Neural progenitor cell (in vitro differentiated cells): Measurements from ENCODE around the gene PGBD5. TPM values are rescaled to one million over a fixed set of nuclear protein-coding genes. Genes with fewer than 3 reads are reported as not detected.

Source experiments
- DNase-seq: peaks from one replicate; pipeline ENCODE4 v3.0.0-alpha.2; 2016; ENCODE audit warnings: low spot score
- H2AFZ ChIP-seq: fragments of 200-600 bp; sonication (generic); replicated peaks from 2 replicates; pipeline ENCODE4 v1.6.1; 2016; ENCODE audit warnings: antibody characterized with exemption
- H3F3A ChIP-seq: fragments of 200-600 bp; sonication (generic); 2 replicates; pipeline ENCODE4 v1.6.1; 2016; ENCODE audit warnings: antibody characterized with exemption, low read depth
- H3K27ac ChIP-seq: fragments of 200-600 bp; sonication (generic); 2 replicates; pipeline ENCODE4 v1.5.1; 2016; ENCODE audit warnings: mild to moderate bottlenecking
- H3K27me3 ChIP-seq: fragments of 200-600 bp; sonication (generic); 2 replicates; pipeline ENCODE4 v1.6.1; 2016; ENCODE audit warnings: mild to moderate bottlenecking, moderate library complexity
- H3K36me3 ChIP-seq: fragments of 200-600 bp; sonication (generic); 2 replicates; pipeline ENCODE4 v1.5.1; 2016
- H3K4me1 ChIP-seq: fragments of 200-600 bp; sonication (generic); 2 replicates; pipeline ENCODE4 v1.6.1; 2016; ENCODE audit warnings: mixed run types
- H3K4me2 ChIP-seq: fragments of 200-600 bp; sonication (generic); 2 replicates; pipeline ENCODE4 v1.6.1; 2016
- H3K4me3 ChIP-seq: fragments of 200-600 bp; sonication (generic); 2 replicates; pipeline ENCODE4 v1.5.1; 2016
- H3K79me2 ChIP-seq: fragments of 200-600 bp; sonication (generic); 2 replicates; pipeline ENCODE4 v1.6.1; 2016; ENCODE audit warnings: low read depth
- H3K9ac ChIP-seq: fragments of 200-600 bp; sonication (generic); 2 replicates; pipeline ENCODE4 v1.6.1; 2016
- H3K9me3 ChIP-seq: fragments of 200-600 bp; sonication (generic); 2 replicates; pipeline ENCODE4 v1.5.1; 2016; ENCODE audit warnings: low read depth
- H4K20me1 ChIP-seq: fragments of 200-600 bp; sonication (generic); 2 replicates; pipeline ENCODE4 v1.6.1; 2016; ENCODE audit warnings: low read depth
- H3K27ac Mint-ChIP-seq: 3 replicates; pipeline ENCODE4 v1.8.0; 2021; ENCODE audit warnings: mixed read lengths
- H3K27me3 Mint-ChIP-seq: 2 replicates; pipeline ENCODE4 v1.8.0; 2022; ENCODE audit warnings: low read depth, mild to moderate bottlenecking, inconsistent platforms, moderate library complexity, mixed read lengths; ENCODE audit not compliant: insufficient read depth
- H3K36me3 Mint-ChIP-seq: 3 replicates; pipeline ENCODE4 v1.8.0; 2021; ENCODE audit warnings: mixed read lengths
- H3K4me1 Mint-ChIP-seq: 3 replicates; pipeline ENCODE4 v1.8.0; 2021; ENCODE audit warnings: mixed read lengths
- H3K4me3 Mint-ChIP-seq: 3 replicates; pipeline ENCODE4 v1.8.0; 2021; ENCODE audit warnings: mild to moderate bottlenecking, moderate library complexity, mixed read lengths
- H3K9me3 Mint-ChIP-seq: 3 replicates; pipeline ENCODE4 v1.8.0; 2020; ENCODE audit warnings: mixed read lengths
- CTCF ChIP-seq: fragments of 200-600 bp; sonication (generic); IDR thresholded peaks from 2 replicates; pipeline ENCODE4 v1.5.1; 2017; ENCODE audit warnings: antibody characterized with exemption, mild to moderate bottlenecking
- EZH2 ChIP-seq: fragments of 200-600 bp; sonication (generic); IDR thresholded peaks from 2 replicates; pipeline ENCODE4 v1.6.1; 2017; ENCODE audit warnings: antibody characterized with exemption, mild to moderate bottlenecking, moderate library complexity
- EZH2phosphoT487 ChIP-seq: fragments of 200-600 bp; sonication (generic); IDR thresholded peaks from 2 replicates; pipeline ENCODE4 v1.6.1; 2017; ENCODE audit warnings: antibody characterized with exemption
- total RNA-seq: library from RNA; depleted of rRNA; stranded (reverse); fragments of >200 nt; gene quantifications from 2 replicates; pipeline ENCODE4 v1.2.3, GENCODE V29; 2015; ENCODE audit warnings: low replicate concordance

PGBD5 gene
- total RNA-seq, 1 donor from 2014 or later: 1.2 TPM

DNA sequence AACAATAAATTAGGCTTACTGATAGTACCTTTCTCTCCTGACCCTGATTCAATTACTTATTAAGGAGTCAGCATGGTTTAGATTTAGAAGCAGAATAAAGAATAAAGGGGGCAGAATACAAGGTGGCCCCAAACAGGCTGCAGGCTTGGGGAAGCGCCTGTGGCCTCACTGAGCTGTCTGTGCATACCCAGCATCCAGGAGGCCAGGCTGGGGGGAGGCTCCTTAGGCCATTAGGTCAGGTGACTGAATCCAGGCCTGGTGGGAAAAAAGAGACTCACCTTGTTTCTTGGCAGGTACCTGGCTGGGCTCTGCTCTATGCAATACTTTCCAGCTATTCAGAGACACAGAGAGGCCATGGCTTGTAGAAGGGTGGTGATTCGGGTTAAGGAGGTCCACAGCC, 38.8 kb downstream of the PGBD5 start:
- Histone ChIP-seq H3K4me1 (peaks cover 19% of the 10 kb centered on the region), H3K36me3 (no peaks in the 10 kb centered on the region), H3F3A (peaks cover 4% of the 10 kb centered on the region), H3K4me2 (no peak overlapping the region), H3K79me2 (no peaks in the 10 kb centered on the region), H3K9me3 (no peaks in the 10 kb centered on the region), H3K27ac (no peak overlapping the region), H3K9ac (no peak overlapping the region), H4K20me1 (no peaks in the 10 kb centered on the region), H3K4me3 (no peak overlapping the region), H3K27me3 (no peaks in the 10 kb centered on the region), H2AFZ (no peak overlapping the region)
- DNase-seq: no peak
- H3K27ac Mint-ChIP-seq: no peak overlapping the region
- H3K27me3 Mint-ChIP-seq: no peaks in the 10 kb centered on the region
- H3K9me3 Mint-ChIP-seq: no peaks in the 10 kb centered on the region
- no peak overlapping the region for H3K4me3 Mint-ChIP-seq
- no peaks in the 10 kb centered on the region for H3K36me3 Mint-ChIP-seq
- H3K4me1 Mint-ChIP-seq: peaks cover 16% of the 10 kb centered on the region
- TF ChIP-seq EZH2 (no peak), CTCF (no peak), EZH2phosphoT487 (no peak)

- no peaks in the 10 kb centered on the region for H3K36me3 ChIP-seq
- peaks cover 3% of the 10 kb centered on the region for H3F3A ChIP-seq
- DNase-seq: no peak
- H3K9me3 Mint-ChIP-seq: peaks cover under 1% of the 10 kb centered on the region
- H2AFZ ChIP-seq: no peak overlapping the region
- H3K4me2 ChIP-seq: no peak overlapping the region
- peaks cover 19% of the 10 kb centered on the region for H3K4me1 ChIP-seq
- H3K4me3 ChIP-seq: no peak overlapping the region
- no peak overlapping the region for H3K9ac ChIP-seq
- no peak overlapping the region for H3K27ac Mint-ChIP-seq
- TF ChIP-seq CTCF: no peak
- TF ChIP-seq EZH2phosphoT487: no peak
- TF ChIP-seq EZH2: no peak
- H3K36me3 Mint-ChIP-seq: peaks cover under 1% of the 10 kb centered on the region
- no peaks in the 10 kb centered on the region for H3K27me3 ChIP-seq
- H4K20me1 ChIP-seq: no peaks in the 10 kb centered on the region
- no peaks in the 10 kb centered on the region for H3K9me3 ChIP-seq
- H3K4me1 Mint-ChIP-seq: peaks cover 17% of the 10 kb centered on the region
- H3K79me2 ChIP-seq: no peaks in the 10 kb centered on the region
- no peak overlapping the region for H3K27ac ChIP-seq
- H3K27me3 Mint-ChIP-seq: peaks cover 1% of the 10 kb centered on the region
- H3K4me3 Mint-ChIP-seq: no peak overlapping the region
Measured at GRCh38 chr1:230386637-230387262, 39.4 kb downstream of the PGBD5 start.

DNA sequence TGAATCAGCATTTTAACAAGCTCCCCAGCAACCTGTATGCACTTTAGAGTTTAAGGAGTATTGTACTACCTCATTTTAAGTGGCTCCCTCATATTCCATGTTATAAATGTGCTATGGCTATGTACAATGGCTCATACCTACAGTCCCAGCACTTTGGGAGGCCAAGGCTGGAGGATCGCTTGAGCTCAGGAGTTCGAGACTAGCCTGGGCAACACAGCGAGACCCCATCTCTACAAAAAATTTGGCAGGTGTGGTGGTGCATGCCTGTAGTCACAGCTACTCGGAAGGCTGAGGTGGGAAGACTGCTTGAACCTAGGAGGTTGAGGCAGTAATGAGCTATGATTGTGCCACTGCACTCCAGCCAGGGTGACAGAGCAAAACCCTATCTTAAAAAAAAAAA, 40.2 kb downstream of the PGBD5 start:
- Histone ChIP-seq H3K4me3 (no peak overlapping the region), H4K20me1 (no peaks in the 10 kb centered on the region), H3K27ac (no peak overlapping the region), H2AFZ (no peak overlapping the region), H3K36me3 (no peaks in the 10 kb centered on the region), H3K9me3 (no peaks in the 10 kb centered on the region), H3F3A (no peaks in the 10 kb centered on the region), H3K9ac (no peak overlapping the region), H3K4me1 (peaks cover 13% of the 10 kb centered on the region), H3K79me2 (no peaks in the 10 kb centered on the region), H3K27me3 (no peaks in the 10 kb centered on the region), H3K4me2 (no peak overlapping the region)
- peaks cover 2% of the 10 kb centered on the region for H3K9me3 Mint-ChIP-seq
- H3K36me3 Mint-ChIP-seq: peaks cover 2% of the 10 kb centered on the region
- no peak for TF ChIP-seq EZH2
- no peak for TF ChIP-seq EZH2phosphoT487
- TF ChIP-seq CTCF: no peak
- no peak overlapping the region for H3K27ac Mint-ChIP-seq
- H3K27me3 Mint-ChIP-seq: peaks cover 6% of the 10 kb centered on the region
- no peak overlapping the region for H3K4me3 Mint-ChIP-seq
- peaks cover 15% of the 10 kb centered on the region for H3K4me1 Mint-ChIP-seq
- no peak for DNase-seq
